NK-92 treated with Interleukin-12 subunit alpha and Interleukin-12 subunit beta, amount 100 ng/mL, for 24 hours (cell line): ENCODE measurements around the gene DHX35.

Experiments
- DNase-seq: peaks from one replicate; lab custom pipeline; 2025; lab: John Stamatoyannopoulos, UW

Gene DHX35, protein sequence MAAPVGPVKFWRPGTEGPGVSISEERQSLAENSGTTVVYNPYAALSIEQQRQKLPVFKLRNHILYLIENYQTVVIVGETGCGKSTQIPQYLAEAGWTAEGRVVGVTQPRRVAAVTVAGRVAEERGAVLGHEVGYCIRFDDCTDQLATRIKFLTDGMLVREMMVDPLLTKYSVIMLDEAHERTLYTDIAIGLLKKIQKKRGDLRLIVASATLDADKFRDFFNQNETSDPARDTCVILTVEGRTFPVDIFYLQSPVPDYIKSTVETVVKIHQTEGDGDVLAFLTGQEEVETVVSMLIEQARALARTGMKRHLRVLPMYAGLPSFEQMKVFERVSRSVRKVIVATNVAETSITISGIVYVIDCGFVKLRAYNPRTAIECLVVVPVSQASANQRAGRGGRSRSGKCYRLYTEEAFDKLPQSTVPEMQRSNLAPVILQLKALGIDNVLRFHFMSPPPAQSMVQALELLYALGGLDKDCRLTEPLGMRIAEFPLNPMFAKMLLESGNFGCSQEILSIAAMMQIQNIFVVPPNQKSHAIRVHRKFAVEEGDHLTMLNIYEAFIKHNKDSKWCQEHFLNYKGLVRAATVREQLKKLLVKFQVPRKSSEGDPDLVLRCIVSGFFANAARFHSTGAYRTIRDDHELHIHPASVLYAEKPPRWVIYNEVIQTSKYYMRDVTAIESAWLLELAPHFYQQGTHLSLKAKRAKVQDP

GRCh38 chr20:38962044-38962927 is at the start of gene DHX35:
Gene DHX35 (plus strand): TSS chr20:38962344. CDS start chr20:38962368, 24 bp downstream.
- DNase-seq: peak; percentile 94

DNA sequence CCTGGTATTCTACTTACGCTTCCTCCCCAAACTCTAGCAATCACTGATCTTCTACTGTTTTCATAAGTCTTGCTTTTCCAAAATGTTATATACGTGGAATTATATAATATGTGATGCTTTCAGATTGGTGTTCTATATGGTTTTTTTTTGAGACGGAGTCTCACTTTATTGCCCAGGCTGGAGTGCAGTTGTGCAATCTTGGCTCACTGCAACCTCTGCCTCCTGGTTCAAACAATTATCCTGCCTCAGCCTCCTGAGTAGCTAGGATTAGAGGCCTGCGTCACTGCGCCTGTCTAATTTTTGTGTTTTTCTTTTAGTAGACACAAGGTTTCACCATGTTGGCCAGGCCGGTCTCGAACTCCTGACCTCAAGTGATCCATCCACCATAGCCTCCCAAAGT is 46.8 kb upstream of the DHX35 start:
- DNase-seq: no peak

DNA sequence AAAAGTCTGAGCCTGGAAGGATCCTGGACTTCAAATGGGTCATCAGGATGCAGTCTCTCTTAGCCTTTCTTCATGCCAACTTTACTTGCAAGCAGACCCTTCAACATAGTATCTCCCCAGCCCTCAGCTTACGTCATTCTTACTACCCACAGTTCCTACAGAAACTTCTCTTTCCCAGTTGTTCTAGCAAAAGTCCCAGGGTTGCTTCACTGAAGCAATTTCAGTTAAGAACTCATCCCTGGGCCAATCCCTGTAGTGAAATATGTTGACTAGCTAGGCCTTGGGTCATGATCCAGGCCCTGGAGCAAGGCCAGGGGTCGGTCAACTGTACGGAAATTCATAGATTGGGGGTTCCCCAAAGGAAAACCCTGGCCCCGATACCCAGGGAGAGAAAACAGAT is 44.5 kb upstream of the DHX35 start:
- DNase-seq: no peak

DNA sequence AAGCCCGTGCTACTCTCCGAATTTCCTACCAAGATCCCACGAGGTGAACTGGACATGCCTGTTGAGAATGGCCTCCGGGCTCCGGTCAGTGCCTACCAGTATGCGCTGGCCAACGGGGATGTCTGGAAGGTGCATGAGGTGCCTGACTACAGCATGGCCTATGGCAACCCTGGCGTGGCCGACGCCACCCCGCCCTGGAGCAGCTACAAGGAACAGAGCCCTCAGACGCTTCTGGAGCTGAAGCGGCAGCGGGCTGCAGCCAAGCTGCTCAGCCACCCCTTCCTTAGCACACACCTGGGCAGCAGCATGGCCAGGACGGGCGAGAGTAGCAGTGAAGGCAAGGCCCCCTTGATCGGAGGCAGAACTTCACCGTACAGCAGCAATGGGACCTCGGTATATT is 44.0 kb upstream of the DHX35 start:
- DNase-seq: no peak

DNA sequence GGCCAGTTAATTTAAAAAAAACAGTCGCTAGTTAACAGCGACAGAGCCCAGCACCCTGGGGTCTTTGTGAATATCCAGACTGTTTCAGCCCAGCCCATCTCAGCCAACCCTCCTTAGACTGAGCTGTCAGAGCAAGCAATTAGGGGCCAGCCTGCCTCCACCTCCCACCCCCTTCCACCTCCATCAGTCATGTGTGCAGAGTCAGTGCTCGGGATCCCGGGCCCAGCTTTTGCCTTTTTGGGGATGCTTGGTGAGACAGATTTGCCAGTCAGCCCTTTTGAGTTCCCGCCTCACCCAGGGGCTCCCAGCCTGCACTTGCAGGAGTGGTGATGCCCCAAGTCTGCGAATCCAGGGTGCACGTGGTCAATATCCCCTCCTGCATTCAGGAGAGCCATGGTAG is 42.5 kb upstream of the DHX35 start:
- no peak for DNase-seq

GRCh38 chr20:38920411-38920810 is 41.7 kb upstream of the DHX35 start:
- no peak for DNase-seq

- no peak for DNase-seq
Measured at GRCh38 chr20:38920851-38921250, 41.3 kb upstream of the DHX35 start.

DNA sequence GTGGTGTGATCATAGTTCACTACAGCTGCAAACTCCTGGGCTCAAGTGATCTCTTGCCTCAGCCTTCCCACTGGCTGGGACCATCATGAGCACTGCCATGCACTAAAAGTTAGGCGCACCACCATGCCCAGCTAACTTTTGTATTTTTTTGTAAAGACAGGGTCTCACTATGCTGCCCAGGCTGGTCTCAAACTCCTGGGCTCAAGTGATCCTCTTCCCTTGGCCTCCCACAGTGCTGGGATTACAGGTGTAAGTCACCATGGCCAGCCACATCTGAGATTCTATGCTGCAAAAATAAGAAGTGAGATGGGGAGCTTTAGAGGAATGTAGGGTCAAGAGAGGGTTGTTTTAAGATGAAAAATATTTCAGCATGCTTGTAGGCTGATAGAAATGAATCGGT is 37.4 kb upstream of the DHX35 start:
- DNase-seq: no peak

- DNase-seq: peak; percentile 79
Measured at GRCh38 chr20:38926142-38926933, 35.8 kb upstream of the DHX35 start, which contains the start of gene FAM83D. Gene FAM83D (plus strand): TSS chr20:38926417. CDS start chr20:38926443, 26 bp downstream.

DNA sequence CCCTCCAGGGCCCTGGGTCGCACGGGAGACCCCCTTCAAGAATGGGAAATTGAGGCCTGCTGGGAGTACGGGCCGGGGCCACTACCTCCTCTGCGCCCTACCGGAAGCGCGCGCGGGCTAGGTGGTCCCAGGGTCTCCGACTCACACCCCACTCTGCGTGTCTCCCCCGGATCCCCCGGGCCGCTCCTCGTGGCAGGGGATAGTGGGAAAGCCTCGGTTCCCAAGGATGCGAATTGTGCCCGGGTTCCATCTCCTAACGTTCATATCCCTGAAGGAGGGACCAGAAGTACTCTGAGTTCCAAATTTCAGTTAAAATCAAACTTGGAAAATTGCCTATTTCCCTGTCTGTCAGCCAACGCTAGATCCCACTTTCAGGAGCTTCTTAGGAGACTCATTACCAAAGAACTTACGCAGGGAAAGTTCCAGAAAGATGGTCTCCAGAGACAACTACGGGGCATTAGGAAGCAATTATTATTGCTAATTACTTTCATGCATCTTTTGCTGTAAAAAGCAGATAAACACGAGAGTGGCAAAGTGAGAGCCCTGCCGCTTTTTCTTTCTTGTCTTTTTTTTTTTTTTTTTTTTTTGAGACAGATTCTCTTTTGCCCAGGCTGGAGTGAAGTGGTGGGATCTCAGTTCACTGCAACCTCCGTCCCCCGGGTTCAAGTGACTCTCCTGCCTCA is 35.1 kb upstream of the DHX35 start:
- no peak for DNase-seq

- DNase-seq: no peak
Measured at GRCh38 chr20:38927902-38928578, 34.1 kb upstream of the DHX35 start.

DNA sequence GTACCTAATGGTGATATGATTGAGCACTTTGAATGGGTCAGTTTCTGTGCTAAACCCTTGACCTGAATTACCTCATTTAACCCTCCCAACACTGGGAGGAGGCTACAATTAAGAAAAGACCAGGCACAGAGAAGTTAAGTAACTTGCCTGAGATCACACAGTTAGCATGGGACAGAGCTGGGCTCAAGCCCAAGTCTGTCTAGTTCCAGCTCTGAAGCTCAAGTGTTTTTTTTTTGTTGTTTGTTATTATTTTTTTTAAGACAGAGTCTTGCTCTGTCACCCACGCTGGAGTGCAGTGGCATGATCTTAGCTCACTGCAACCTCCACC is 31.9 kb upstream of the DHX35 start:
- no peak for DNase-seq

DNA sequence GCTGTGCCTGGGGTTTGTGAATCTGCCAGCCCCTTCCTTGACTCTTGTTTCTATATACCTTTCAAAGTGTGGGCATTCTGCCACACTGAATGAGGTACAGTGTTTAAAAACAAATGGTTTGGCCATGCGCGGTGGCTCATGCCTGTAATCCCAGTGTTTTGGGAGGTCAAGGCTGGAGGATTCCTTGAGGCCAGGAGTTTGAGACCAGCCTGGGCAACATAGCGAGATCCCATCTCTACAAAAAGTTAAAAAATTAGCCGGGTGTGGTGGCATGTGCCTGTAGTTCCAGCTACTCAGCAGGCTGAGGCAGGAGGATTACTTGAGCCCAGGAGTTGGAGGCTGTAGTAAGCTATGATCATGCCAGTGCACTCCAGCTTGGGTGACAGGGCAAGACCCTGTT is 30.2 kb upstream of the DHX35 start:
- DNase-seq: no peak

GRCh38 chr20:38932457-38933120 is 29.6 kb upstream of the DHX35 start:
- DNase-seq: no peak

DNA sequence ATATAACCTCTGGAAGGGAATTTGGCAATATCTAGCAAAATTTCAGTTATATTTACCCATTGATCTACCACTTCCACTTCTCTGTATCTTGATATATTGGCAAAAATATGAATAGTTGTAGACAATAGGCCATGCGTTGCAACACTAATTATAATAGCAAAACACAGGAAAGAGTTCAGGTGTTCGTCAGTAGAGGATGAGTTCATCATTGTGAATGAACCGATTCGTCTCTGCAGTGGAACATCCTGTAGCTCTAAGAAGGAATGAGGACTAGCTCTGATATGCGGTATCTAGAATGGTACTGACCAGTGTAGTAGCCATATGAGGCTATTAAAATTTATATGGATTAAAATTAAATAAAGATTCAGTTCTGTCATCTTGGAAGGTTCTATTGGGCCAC is 27.6 kb upstream of the DHX35 start:
- no peak for DNase-seq

DNA sequence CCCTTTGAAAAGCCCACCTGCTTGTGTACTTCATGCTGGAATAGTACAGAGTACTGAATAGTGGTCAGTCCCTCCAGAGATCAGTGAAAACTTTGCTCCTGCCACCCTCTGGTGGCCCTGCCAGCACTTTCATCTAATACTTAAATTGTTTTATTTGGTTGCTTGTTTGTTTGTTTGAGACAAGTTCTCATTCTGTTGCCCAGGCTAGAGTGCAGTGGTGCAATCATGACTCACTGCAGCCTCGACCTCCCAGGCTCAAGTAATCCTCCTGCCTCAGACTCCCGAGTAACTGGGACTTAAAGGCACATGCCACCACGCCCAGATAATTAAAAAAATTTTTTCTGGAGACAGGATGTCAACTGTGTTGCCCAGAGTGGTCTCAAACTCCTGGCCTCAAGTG is 26.9 kb upstream of the DHX35 start:
- no peak for DNase-seq

DNA sequence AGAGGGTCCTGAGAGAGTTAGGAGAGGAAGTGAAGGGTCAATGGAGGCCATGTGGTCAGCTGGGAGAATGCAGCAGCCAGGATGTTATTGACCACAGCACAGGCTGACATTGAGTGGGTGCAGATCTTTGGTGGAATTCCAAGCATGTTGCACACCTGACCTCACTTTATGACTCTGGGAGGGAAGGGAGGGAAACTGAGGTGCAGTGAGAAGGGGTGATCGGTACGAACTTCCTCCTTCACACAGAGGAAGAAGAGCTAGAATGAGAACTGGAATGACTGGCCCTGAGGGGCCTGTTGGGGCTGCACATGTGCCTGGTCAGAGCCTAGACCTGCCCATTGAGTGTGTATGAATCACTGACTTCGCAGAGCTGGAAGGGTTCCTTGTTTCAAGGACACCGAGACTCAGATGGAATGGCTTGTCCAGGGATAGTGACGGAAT is 26.2 kb upstream of the DHX35 start:
- no peak for DNase-seq

GRCh38 chr20:38937000-38937399 is 25.1 kb upstream of the DHX35 start:
- no peak for DNase-seq

DNA sequence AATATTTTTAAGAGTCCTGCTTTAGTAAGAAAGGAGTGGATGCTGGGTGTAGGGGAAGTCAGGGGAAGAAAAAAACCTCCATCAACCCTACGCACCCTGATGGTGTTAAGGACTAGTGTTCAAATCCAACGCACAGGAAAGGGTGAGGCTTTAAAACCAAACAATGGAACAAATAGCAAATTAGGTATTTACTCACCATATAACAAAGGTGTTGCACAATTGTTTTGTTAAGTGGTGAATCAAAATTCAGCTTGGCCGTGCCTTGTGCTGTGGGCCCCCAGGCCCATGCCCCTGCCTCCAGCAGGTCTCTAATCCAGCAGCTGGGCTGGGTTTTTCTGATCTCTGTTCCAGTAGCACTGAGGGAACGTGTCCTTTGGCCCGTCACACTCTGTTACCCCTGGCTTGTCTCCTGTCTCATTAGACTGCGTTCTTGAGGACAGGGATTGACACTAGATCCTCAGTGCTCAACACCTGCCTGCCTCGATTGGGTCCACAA is 24.1 kb upstream of the DHX35 start:
- no peak for DNase-seq

- no peak for DNase-seq
Measured at GRCh38 chr20:38939686-38940085, 22.5 kb upstream of the DHX35 start.
